ENCODE results near the gene PPEF2. TPM values are rescaled to one million over a fixed set of nuclear protein-coding genes. Genes with fewer than 3 reads are reported as not detected.

The PPEF2 gene
- total and polyA plus RNA-seq, 2 experiments from 2014 or later = not detected

- Histone ChIP-seq H3K4me1 (ENCODE audit: insufficient read depth) (no peaks in the 10 kb centered on the region), H3K79me2 (replicated peaks; ENCODE audit: insufficient read depth) (no peaks in the 10 kb centered on the region), H3K4me3 (no peak overlapping the region), H4K20me1 (replicated peaks; ENCODE audit: insufficient read depth) (no peaks in the 10 kb centered on the region), H3F3A (replicated peaks; ENCODE audit: low read depth) (no peaks in the 10 kb centered on the region), H3K9me2 (ENCODE audit: insufficient read depth) (peaks cover 4% of the 10 kb centered on the region; the same call in 1 of the 2 replicates), H3K27me3 (ENCODE audit: insufficient read depth) (no peaks in the 10 kb centered on the region), H2AFZ (no peak overlapping the region; the same call in 1 of the 2 replicates), H3K36me3 (ENCODE audit: insufficient read depth) (no peaks in the 10 kb centered on the region), H3K27ac (ENCODE audit: low read depth) (no peak overlapping the region), H3K4me2 (no peak overlapping the region)
- H3K9me3 Mint-ChIP-seq = peaks cover 9% of the 10 kb centered on the region
- H3K36me3 Mint-ChIP-seq (ENCODE audit: low read depth) = peaks cover 5% of the 10 kb centered on the region; the same call in 2 of the 3 replicates
- H3K4me3 Mint-ChIP-seq = no peak overlapping the region
- ATAC-seq (no peak), DNase-seq (ENCODE audit: low spot score) (no peak)
- H3K27ac Mint-ChIP-seq = no peak overlapping the region
- H3K27me3 Mint-ChIP-seq (ENCODE audit: insufficient read depth, low read depth, poor library complexity) = peaks cover 4% of the 10 kb centered on the region
- TF ChIP-seq ZNF331 (CRISPR knock-in tag; IDR thresholded peaks at IDR 0.05; ENCODE audit: low read depth) (no peak), STAT1 (IDR thresholded peaks at IDR 0.05; ENCODE audit: unreplicated experiment) (no peak), EZH2phosphoT487 (IDR thresholded peaks at IDR 0.05; ENCODE audit: unreplicated experiment) (no peak), ZNF462 (CRISPR knock-in tag; IDR thresholded peaks at IDR 0.05) (no peak), CTCF (conservative IDR thresholded peaks at IDR 0.05; ENCODE audit: low read depth in 2 of 2) (no peak), JUNB (IDR thresholded peaks at IDR 0.05; ENCODE audit: unreplicated experiment) (no peak), REST (IDR thresholded peaks at IDR 0.05; ENCODE audit: unreplicated experiment) (no peak), ETS1 (IDR thresholded peaks at IDR 0.05) (no peak), NANOG (IDR thresholded peaks at IDR 0.05; ENCODE audit: borderline replicate concordance) (no peak), CREB1 (CRISPR knock-in tag; IDR thresholded peaks at IDR 0.05; ENCODE audit: low read depth) (no peak), EZH2 (IDR thresholded peaks at IDR 0.05; ENCODE audit: low read depth, unreplicated experiment) (no peak), ZNF114 (CRISPR knock-in tag; IDR thresholded peaks at IDR 0.05) (no peak), POLR2AphosphoS5 (IDR thresholded peaks at IDR 0.05; ENCODE audit: low read depth) (no peak)
- H3K4me1 Mint-ChIP-seq = peaks cover 11% of the 10 kb centered on the region
These were observed 1.8 kb upstream of the PPEF2 start for GRCh38 chr4:75904076-75904475.
